Activated naive CD4-positive, alpha-beta T cell treated with anti-CD3 and anti-CD28 coated beads, Interleukin-2, amount 50 U/mL, for 16 hours (primary cell): ENCODE results near the gene MIDN.

Source experiments
- DNase-seq: peaks from one replicate; pipeline ENCODE4 v3.0.0-alpha.2; 2020

Gene MIDN

GRCh38 chr19:1283207-1283916 is 35.0 kb downstream of the MIDN start:
- no peak for DNase-seq

DNA sequence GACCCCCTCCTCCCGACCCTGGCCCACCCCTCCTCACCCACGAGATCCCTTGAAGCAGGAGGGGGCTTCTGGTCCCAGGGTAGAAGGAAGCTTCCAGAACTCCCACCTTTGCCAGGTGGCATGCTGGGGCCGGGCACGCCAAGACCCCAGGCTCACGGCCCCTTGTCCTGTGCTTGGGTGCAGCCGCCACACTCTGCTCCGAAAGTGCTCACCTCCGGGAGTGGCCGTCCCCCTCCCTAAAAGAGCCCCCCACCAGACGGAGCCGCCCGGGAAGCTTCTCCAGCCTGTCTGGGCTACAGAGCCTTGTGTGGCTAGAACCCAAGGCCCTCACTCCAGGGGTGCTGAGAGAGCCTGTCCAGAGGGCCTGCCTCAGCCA is 35.5 kb downstream of the MIDN start:
- no peak for DNase-seq

DNA sequence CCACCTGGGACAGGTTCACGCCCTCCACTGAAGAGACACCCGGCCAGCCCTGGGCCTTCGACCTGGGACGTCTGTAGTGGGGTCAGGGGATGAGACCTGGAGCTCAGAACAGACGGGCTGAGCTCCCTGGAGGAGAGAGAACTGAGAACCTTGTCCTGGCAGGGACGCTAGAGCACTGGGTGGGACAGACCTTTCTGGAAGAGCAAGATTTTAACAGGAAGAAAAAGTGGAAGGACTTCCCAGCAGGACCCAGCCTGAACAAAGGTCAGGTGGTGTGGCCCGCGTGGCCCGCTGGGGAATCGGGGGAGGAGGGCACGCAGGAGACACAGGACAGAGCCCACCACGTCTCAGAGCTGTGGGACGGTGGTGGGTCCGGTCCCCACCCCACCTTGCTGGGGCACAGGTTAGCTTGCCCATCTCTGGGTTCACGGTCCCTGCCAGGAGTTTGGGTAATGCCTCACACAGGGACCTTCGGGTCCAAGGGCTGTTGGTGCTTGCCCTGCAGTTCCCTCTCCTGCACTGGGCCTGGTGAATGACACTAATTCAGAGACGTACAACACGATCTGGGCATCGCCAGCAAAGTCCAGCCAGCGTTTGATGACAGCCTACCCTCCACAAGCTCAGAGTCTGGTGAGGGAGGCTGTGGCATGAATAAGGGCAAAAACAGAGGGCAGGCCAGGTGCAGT is 36.1 kb downstream of the MIDN start:
- no peak for DNase-seq

DNA sequence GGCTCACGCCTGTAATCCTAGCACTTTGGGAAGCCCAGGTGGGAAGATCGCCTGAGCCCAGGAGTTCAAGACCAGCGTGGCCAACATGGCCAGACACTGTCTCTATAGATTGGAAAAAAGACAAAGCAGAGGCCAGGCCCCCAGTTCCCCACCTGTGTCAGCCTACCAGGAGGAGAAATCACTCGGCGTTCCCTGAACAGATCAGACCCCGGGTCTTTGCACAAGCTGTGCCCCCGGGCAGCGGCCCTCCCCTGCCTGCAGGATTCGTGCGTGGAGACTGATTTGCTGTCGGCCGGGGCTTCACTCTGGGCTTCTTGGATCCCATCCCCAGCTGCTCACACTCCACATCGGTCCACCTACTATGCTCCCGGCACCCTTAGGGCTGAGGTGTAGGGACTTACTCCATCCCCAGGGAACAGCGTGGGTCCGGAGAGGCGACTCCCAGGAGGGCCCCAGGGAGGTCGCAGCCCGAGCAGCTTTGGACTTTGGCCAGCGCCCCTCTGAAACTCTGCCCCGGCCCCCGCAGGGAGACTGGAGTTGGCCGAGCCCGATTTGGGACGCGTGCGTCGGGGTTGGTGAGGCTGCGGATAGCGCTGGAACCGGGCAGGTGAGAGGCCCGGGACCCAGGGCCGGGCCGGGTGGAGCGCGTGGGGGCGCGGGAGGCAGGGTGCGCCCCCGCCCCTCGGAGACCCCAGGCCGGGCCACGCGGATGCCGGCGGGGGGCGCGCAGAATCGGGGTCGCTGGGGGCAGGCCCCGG is 36.8 kb downstream of the MIDN start:
- DNase-seq, result no peak

GRCh38 chr19:1285737-1286360 is 37.5 kb downstream of the MIDN start, which contains the start of gene EFNA2:
Gene EFNA2, plus strand, starts transcription at chr19:1285873. Its CDS starts 296 bp downstream, at chr19:1286169.
- no peak for DNase-seq

GRCh38 chr19:1286487-1287353 is 38.3 kb downstream of the MIDN start:
- no peak for DNase-seq

DNA sequence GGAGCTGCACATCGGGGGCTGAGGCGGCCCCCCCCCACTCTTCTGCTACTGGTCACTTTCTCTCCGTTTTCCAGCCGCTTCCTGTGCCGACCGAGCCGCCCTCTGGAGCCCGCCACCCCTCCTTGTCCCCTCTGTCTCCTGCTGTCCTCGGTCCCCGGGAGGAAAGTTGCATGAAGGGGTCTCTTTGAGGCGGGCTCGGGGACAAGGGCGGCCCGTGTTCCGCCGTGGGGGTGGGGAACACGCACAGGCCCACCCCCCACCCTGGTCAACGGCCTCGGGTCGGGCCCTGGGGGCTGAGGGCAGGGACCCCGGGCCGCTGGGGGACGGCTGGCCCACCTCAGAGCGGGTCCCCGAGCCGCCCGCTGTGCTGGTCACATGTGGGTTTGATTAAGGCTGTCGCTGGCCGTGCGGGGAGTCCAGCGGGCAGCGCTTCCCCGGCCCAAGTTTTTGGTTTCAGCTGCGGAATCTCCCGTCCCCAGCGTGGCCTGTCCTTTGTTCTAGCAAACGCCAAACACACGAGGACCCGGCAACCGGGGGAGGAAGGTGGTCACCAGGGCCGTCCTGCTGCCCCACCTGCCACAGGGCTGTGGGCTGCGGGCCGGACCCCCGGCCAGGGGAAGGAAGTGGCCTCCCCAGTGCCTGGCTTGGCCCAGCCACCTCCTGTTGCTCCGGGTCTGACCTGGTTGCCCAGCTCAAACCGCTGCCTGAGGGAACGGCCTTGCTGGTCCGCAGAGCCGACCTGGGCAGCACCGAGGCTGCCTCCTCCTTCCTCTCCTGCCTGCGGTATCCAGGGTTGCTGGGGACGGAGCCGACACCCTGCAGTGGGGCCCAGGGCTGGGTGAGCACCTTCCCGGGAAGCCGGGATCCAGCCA is 39.2 kb downstream of the MIDN start:
- no peak for DNase-seq

- no peak for DNase-seq
Observed at GRCh38 chr19:1288226-1288612, 39.8 kb downstream of the MIDN start.

DNA sequence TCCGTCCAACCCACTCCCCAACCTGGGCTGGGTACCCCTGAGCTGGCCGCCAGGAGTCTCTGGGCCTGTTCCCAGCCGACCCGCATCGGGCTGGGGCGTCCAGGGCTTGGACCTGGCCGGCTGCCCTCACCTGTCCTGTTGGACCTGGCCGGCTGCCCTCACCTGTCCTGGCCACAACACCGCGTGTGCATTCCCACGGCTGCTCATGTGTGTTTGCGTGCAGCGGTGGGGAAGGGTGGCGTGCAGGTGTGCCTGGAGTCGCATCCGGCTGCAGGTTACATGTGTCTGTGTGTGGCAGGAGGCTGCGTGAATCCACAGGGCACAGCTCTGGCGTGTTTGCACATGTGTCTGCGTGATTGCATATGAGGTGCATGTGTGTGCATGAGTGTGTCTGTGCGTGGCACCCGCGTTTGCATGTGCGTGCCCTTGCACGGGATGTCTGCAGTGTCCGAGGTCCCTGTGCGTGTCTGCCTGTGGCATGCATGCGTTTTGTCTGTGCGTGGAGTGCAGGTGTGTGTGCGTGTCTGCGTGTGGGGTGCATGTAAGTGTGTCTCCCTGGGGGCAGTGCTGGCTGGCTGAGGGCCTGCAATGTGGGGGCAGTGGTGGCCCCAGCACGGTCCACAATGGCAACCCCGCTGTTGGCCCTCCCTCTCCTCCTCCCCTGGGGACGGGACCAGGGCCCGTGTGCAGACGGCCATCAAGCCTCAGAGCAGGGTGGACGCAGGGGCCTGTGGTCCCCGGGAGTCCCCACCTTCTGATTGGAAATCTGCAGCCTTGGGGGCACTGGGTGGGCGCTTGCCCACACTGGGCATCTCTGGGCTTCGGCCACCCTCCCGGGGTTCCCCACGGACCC is 40.7 kb downstream of the MIDN start:
- no peak for DNase-seq

DNA sequence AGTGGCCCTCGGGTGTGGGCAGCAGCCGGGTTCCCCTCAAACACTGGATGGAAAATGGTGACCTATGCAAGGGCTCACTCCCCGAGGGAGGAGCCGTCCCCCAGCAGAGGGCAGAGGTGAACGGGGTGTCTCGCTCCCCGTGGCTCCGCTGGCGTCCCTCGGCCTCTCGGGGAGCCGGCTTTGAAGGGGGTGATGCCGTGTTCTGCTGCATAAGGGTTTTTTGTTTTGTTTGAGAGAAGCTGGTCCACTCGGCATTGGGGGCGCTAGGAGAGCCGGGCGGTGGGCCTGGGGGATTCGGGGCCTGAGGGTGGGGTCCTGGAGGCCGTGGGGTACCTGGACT is 41.3 kb downstream of the MIDN start:
- no peak for DNase-seq

DNA sequence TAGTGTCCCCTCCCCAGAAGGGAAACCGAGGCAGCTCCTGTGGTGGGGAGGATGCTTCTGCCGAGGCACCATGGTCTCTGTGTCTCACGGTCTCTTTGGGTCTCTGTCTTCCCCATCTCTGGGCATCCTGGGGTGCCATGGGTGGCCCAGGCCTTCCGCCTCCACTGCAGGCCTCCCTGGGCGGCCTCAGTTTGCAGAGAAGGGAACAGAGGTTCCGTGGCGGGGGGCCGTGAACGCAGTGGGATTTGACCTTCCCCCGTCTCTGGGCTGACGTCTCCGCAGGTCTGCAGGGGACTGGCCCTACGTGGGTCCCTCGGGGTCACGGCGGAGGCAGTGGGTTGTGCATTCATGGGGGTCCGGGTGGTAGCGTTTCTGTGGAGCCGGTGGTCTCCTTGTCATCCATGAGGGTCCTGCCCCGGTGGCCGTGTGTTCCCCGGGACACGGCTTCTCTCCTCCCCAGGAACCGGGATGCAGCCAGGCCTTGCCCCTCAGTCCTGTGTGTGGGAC is 41.9 kb downstream of the MIDN start:
- no peak for DNase-seq

DNA sequence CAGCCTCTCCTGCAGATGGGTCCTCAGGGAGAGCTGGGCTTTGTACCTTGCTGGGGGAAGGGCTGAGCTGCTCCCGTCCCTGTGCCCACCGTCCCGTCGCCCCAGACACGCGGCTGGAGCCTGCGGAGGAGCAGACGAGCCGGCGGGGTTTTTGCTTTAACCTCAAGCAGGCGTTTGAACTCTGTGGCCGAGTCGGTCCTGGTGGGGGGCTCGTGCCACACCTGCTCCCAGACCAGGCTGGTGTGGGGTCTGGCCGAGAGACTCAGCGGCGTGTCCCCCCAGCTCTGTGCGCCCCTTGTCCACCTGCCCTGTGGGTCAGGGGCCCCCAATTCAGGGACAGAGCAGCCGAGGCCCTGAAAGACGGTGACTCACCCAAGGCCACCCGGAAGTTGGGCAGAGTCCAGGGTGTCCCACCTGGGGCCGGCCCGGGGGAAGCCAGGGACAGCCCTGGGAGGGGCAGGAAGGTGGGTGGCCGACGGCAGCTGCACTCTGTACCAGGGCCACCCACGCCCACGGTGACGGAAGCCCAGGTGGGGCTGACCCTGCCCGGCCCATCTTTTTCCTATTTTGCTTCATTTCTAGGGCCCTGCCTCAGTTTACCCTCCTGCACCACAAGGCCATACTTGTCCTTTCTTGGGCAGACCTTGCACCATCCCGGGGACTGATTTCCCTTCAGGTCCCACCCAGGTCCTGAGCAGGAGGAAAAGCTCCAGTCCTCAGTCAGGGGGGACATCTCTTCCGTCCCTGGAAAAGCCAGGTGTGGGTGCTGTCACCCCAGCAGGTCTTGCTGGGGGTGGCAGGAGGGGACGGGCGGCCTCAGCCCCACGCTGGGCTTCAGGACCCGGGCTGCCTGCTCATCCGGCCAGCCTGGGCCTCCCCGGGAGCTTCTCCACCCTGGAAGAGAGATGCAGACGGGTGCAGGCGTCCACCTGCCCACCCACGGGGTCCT is 42.6 kb downstream of the MIDN start:
- DNase-seq, result no peak

DNA sequence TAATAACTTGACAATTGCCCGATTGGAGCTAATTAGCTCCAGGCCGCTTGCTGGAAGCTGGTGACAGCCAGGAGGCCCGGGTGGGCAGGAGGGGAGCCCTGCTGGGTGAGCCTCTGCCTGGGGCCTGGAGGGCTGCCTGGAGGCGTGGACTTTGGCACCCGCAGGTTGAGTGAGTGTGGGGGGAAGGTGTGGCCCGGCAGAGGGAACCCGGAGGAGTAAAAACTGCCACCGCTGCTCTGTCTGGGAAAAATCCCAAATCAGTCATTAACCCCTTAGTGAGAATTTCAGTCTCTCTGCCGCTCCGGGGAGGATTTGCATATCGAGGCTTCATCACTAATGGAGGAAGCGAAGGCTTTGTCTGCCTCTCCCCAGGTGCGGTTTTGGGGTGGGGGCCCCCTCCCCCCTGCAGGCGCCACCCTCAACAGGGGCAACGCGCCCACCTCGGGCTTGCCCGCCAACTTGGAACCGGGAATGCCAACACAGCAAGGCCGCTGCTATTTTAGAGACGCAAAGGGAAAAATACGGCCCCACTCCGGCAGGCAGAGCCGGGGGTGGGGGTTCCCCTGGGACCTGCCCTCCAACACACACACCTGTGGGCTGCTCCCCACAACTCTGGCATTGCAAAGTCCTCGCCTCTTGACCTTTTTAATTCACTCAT is 43.5 kb downstream of the MIDN start:
- no peak for DNase-seq

- DNase-seq, result no peak
Observed at GRCh38 chr19:1292419-1293151, 44.2 kb downstream of the MIDN start.

DNA sequence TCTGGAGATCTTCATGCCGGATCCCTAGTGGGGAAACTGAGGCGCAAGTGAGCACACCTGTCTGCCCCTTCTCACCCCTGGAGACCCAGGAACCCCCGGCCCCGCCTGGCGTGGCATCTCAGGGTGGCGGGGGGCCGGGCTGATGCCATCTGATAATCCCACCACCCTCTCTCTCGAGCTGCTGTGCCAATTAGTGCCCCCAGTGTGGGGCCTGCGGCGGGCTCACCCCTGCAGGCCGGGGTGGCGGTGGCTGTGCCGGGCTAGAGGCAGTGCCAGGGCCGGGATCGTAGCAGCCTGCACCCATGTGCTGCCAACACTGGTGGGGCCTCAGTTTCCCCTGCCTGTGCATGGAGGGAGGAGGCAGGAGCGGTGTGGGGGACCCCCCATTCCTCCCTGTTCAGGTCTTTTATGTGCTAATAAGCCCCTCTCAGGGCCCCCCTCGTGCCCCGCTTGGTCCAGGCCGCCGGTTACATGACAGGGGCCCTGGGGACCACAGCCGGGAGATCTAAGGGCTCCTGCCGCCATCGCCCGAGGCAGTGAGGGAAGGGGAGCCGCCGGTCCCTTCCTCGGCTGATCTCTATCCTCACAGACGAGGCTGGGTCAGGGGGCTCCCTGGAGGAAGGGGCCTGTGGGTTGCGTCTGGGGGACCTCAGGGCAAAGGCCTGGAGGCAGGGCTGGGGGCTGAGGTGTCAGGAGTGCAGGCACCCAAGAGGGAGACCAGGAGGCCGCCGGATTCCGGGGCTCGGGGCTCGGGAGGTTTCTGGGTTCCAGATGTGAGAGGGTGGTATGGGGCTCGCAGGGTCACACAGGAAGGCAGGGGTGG is 45.6 kb downstream of the MIDN start:
- DNase-seq, result no peak

GRCh38 chr19:1294688-1295087 is 46.3 kb downstream of the MIDN start:
- DNase-seq, result no peak
